Measurements from ENCODE around the gene EVI2A.

EVI2A gene

GRCh38 chr17:31272803-31273202 lies 48.6 kb downstream of the EVI2A start:
- H3K27ac Mint-ChIP-seq, result no peak overlapping the region
- H3K4me1 Mint-ChIP-seq (ENCODE audit: low read depth), result no peaks in the 10 kb centered on the region
- no peaks in the 10 kb centered on the region for H3K27me3 Mint-ChIP-seq
- no peak overlapping the region for H3K4me3 Mint-ChIP-seq
- H3K36me3 Mint-ChIP-seq (ENCODE audit: low read depth), result peaks cover 38% of the 10 kb centered on the region
- H3K9me3 Mint-ChIP-seq, result no peaks in the 10 kb centered on the region

GRCh38 chr17:31272236-31272635 lies 49.2 kb downstream of the EVI2A start:
- Mint-ChIP-seq H3K4me3 (no peak overlapping the region), H3K4me1 (ENCODE audit: low read depth) (no peaks in the 10 kb centered on the region), H3K9me3 (no peaks in the 10 kb centered on the region), H3K36me3 (ENCODE audit: low read depth) (peaks cover 38% of the 10 kb centered on the region), H3K27ac (no peak overlapping the region), H3K27me3 (no peaks in the 10 kb centered on the region)

- H3K27ac Mint-ChIP-seq, result no peak overlapping the region
- no peaks in the 10 kb centered on the region for H3K27me3 Mint-ChIP-seq
- peaks cover 40% of the 10 kb centered on the region for H3K36me3 Mint-ChIP-seq (ENCODE audit: low read depth)
- no peaks in the 10 kb centered on the region for H3K9me3 Mint-ChIP-seq
- H3K4me1 Mint-ChIP-seq (ENCODE audit: low read depth), result peaks cover 3% of the 10 kb centered on the region
- H3K4me3 Mint-ChIP-seq, result no peak overlapping the region
These were observed 51.8 kb downstream of the EVI2A start for GRCh38 chr17:31269578-31269983.

GRCh38 chr17:31269036-31269577 lies 52.3 kb downstream of the EVI2A start:
- no peak overlapping the region for H3K4me3 Mint-ChIP-seq
- H3K36me3 Mint-ChIP-seq (ENCODE audit: low read depth), result peaks cover 40% of the 10 kb centered on the region
- H3K4me1 Mint-ChIP-seq (ENCODE audit: low read depth), result peaks cover 3% of the 10 kb centered on the region
- no peaks in the 10 kb centered on the region for H3K9me3 Mint-ChIP-seq
- no peak overlapping the region for H3K27ac Mint-ChIP-seq
- H3K27me3 Mint-ChIP-seq, result no peaks in the 10 kb centered on the region

All from stimulated activated naive CD8-positive, alpha-beta T cell treated with anti-CD3 and anti-CD28 coated beads, Interleukin-15, Interleukin-2, amounts not matched to agents 100 ng/mL and 50 ng/mL, for 24 hours (primary cell).